Measurements from ENCODE around the gene LHX5. TPM values are rescaled to one million over a fixed set of nuclear protein-coding genes. Genes with fewer than 3 reads are reported as not detected.

Gene LHX5
- total RNA-seq, 1 donor from 2014 or later = 48.4 TPM

DNA sequence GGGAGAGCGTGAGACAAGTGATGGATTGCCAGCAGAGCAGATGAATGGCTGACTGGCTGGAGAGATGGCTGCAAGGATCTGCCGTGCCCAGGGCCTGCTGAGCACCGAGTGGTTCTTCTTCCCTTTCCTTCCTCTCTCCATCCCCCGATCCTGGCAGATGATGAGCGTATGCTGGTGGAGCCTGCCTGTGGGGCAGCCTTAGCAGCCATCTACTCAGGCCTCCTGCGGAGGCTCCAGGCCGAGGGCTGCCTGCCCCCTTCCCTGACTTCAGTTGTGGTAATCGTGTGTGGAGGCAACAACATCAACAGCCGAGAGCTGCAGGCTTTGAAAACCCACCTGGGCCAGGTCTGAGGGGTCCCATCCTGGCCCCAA lies 34.0 kb downstream of the LHX5 start:
- no peak overlapping the region for H3K9ac ChIP-seq
- Mint-ChIP-seq H3K27ac (no peak overlapping the region), H3K4me1 (peaks cover 6% of the 10 kb centered on the region), H3K27me3 (ENCODE audit: insufficient read depth, low read depth) (peaks cover 2% of the 10 kb centered on the region), H3K9me3 (no peaks in the 10 kb centered on the region), H3K4me3 (no peak overlapping the region), H3K36me3 (no peaks in the 10 kb centered on the region)
- H3K4me1 ChIP-seq = no peaks in the 10 kb centered on the region
- H2AFZ ChIP-seq (replicated peaks) = no peak overlapping the region
- no peak overlapping the region for H3K4me2 ChIP-seq
- H3K4me3 ChIP-seq = no peak overlapping the region
- H3K79me2 ChIP-seq (ENCODE audit: low read depth) = no peaks in the 10 kb centered on the region
- no peaks in the 10 kb centered on the region for H4K20me1 ChIP-seq (ENCODE audit: low read depth)
- no peaks in the 10 kb centered on the region for H3K27me3 ChIP-seq
- no peaks in the 10 kb centered on the region for H3K36me3 ChIP-seq
- no peak for TF ChIP-seq EZH2phosphoT487 (IDR thresholded peaks at IDR 0.05)
- TF ChIP-seq, protein P1, sequence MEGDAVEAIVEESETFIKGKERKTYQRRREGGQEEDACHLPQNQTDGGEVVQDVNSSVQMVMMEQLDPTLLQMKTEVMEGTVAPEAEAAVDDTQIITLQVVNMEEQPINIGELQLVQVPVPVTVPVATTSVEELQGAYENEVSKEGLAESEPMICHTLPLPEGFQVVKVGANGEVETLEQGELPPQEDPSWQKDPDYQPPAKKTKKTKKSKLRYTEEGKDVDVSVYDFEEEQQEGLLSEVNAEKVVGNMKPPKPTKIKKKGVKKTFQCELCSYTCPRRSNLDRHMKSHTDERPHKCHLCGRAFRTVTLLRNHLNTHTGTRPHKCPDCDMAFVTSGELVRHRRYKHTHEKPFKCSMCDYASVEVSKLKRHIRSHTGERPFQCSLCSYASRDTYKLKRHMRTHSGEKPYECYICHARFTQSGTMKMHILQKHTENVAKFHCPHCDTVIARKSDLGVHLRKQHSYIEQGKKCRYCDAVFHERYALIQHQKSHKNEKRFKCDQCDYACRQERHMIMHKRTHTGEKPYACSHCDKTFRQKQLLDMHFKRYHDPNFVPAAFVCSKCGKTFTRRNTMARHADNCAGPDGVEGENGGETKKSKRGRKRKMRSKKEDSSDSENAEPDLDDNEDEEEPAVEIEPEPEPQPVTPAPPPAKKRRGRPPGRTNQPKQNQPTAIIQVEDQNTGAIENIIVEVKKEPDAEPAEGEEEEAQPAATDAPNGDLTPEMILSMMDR (IDR thresholded peaks at IDR 0.05) = no peak
- TF ChIP-seq EZH2 (IDR thresholded peaks at IDR 0.05) = no peak
- no peak overlapping the region for H3K27ac ChIP-seq
- DNase-seq (ENCODE audit: low spot score) = no peak
- H3K9me3 ChIP-seq (ENCODE audit: low read depth) = no peaks in the 10 kb centered on the region
- no peaks in the 10 kb centered on the region for H3F3A ChIP-seq (ENCODE audit: low read depth)

DNA sequence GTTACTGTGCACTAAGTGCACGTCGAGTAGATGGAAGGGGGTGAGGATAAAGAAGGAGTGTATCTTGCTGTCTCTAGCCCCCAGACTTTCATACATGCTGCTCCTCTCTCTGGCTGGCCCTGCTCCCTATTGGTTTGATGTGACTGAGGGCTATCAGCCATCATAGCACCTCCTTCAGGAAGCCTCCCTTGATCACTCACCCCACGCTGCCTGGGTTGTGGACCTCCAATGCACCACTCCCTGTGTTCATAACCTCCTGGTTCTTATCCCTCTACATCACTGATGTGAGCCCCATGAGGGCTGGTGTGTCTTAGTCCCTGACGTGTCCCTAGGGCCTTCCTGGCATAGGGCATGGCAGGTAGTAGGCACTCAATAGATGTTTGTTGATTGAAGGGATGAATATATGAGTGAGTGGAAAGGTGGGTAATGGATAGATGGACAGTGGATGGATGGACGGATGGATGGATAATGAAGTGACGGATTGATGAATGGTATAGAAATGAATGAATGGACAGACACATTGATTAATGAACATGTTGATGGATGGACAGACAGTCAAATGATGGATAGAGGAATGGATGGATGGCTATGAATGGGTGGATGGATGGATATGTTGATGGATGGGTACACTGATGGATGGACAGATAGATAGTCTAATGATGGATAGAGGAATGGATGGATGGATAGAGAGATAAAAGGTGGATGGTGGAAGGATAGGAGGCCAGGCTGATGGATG lies 34.5 kb downstream of the LHX5 start:
- H3K4me1 Mint-ChIP-seq = peaks cover 6% of the 10 kb centered on the region
- Histone ChIP-seq H3K79me2 (ENCODE audit: low read depth) (no peaks in the 10 kb centered on the region), H3K27ac (no peak overlapping the region), H4K20me1 (ENCODE audit: low read depth) (no peaks in the 10 kb centered on the region), H2AFZ (replicated peaks) (no peak overlapping the region), H3K4me3 (no peak overlapping the region), H3K4me2 (no peak overlapping the region), H3K27me3 (no peaks in the 10 kb centered on the region), H3K9ac (no peak overlapping the region), H3K9me3 (ENCODE audit: low read depth) (no peaks in the 10 kb centered on the region), H3K36me3 (no peaks in the 10 kb centered on the region), H3F3A (ENCODE audit: low read depth) (no peaks in the 10 kb centered on the region), H3K4me1 (no peaks in the 10 kb centered on the region)
- H3K36me3 Mint-ChIP-seq = no peaks in the 10 kb centered on the region
- H3K4me3 Mint-ChIP-seq = no peak overlapping the region
- H3K9me3 Mint-ChIP-seq = no peaks in the 10 kb centered on the region
- TF ChIP-seq, protein P1 (IDR thresholded peaks at IDR 0.05) = no peak
- TF ChIP-seq EZH2 (IDR thresholded peaks at IDR 0.05) = no peak
- no peak for TF ChIP-seq EZH2phosphoT487 (IDR thresholded peaks at IDR 0.05)
- no peak for DNase-seq (ENCODE audit: low spot score)
- H3K27ac Mint-ChIP-seq = no peak overlapping the region
- peaks cover 2% of the 10 kb centered on the region for H3K27me3 Mint-ChIP-seq (ENCODE audit: insufficient read depth, low read depth)

DNA sequence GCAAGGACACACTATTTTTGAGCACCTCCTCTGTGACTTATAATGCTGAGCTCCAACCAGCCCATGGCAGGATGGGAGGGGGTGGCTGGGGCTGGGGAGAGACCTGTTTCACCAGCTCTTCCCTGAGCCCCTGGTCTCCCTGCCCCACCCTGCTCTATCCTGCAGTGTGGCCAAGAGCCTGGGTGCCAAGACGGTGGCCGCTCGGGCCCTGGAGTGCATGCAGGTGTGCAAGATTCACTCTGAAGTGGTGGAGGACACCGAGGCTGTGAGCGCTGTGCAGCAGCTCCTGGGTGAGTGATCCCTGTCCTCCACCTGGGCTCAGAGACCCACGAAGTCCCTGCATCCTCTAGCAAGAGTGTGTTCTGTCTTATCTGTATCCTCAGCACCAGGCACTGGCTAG lies 35.1 kb downstream of the LHX5 start:
- no peaks in the 10 kb centered on the region for H3K27me3 ChIP-seq
- no peak overlapping the region for H3K27ac ChIP-seq
- Mint-ChIP-seq H3K4me3 (no peak overlapping the region), H3K27ac (no peak overlapping the region), H3K27me3 (ENCODE audit: insufficient read depth, low read depth) (peaks cover 2% of the 10 kb centered on the region), H3K4me1 (peaks cover 6% of the 10 kb centered on the region), H3K36me3 (no peaks in the 10 kb centered on the region), H3K9me3 (no peaks in the 10 kb centered on the region)
- no peaks in the 10 kb centered on the region for H3K9me3 ChIP-seq (ENCODE audit: low read depth)
- no peak overlapping the region for H3K9ac ChIP-seq
- H3K4me3 ChIP-seq = no peak overlapping the region
- no peaks in the 10 kb centered on the region for H4K20me1 ChIP-seq (ENCODE audit: low read depth)
- no peak for DNase-seq (ENCODE audit: low spot score)
- H3K79me2 ChIP-seq (ENCODE audit: low read depth) = no peaks in the 10 kb centered on the region
- no peaks in the 10 kb centered on the region for H3K4me1 ChIP-seq
- no peaks in the 10 kb centered on the region for H3K36me3 ChIP-seq
- TF ChIP-seq, protein P1 (IDR thresholded peaks at IDR 0.05) = no peak
- TF ChIP-seq EZH2phosphoT487 (IDR thresholded peaks at IDR 0.05) = no peak
- no peak for TF ChIP-seq EZH2 (IDR thresholded peaks at IDR 0.05)
- no peak overlapping the region for H2AFZ ChIP-seq (replicated peaks)
- no peak overlapping the region for H3K4me2 ChIP-seq
- H3F3A ChIP-seq (ENCODE audit: low read depth) = no peaks in the 10 kb centered on the region

Measured in neural progenitor cell (in vitro differentiated cells).